SIG-M5 (cell line): Measurements from ENCODE around the gene IRAG1.
"Not testable (repeated sequence)": the region's sequence is repeated elsewhere in the genome, so short reads cannot be mapped to it uniquely, and the experiment has no call there.

Experiments
- DNase-seq: peaks from one replicate; lab custom pipeline; 2025; lab: John Stamatoyannopoulos, UW

Gene IRAG1

DNA sequence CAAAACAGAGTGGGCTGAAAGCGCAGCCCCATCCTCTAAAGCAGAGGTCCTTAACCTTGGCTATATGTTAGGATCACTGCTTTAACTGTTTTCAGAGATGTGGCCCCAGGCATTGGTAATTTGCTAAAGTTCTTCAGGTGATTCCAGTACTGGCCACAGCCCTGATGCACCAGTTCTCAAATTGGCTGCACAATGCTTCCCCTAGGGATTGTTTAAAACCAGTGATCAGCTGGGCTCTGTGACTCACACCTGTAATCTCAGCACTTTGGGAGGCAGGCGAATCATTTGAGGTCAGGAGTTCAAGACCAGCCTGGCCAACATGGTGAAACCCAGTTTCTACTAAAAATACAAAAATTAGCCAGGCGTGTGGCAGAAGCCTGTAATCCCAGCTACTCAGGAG, 8.4 kb upstream of the IRAG1 start:
- DNase-seq = no peak

GRCh38 chr11:10699072-10699471, 5.5 kb upstream of the IRAG1 start:
- no peak for DNase-seq

DNA sequence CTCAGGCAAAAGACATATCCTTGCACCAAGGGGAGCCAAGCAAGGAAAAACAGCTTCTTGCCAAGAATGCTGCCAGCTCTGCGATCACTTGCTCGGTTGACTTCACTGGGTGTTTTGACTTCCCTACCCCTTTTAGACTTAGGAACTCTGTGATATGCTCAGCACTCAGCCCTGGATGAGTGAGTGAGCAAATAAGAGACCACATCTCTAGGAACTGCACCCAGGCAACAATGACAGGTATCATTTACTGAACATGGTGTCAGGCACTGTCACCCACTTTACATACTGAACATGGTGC, 3.7 kb upstream of the IRAG1 start:
- DNase-seq = no peak

DNA sequence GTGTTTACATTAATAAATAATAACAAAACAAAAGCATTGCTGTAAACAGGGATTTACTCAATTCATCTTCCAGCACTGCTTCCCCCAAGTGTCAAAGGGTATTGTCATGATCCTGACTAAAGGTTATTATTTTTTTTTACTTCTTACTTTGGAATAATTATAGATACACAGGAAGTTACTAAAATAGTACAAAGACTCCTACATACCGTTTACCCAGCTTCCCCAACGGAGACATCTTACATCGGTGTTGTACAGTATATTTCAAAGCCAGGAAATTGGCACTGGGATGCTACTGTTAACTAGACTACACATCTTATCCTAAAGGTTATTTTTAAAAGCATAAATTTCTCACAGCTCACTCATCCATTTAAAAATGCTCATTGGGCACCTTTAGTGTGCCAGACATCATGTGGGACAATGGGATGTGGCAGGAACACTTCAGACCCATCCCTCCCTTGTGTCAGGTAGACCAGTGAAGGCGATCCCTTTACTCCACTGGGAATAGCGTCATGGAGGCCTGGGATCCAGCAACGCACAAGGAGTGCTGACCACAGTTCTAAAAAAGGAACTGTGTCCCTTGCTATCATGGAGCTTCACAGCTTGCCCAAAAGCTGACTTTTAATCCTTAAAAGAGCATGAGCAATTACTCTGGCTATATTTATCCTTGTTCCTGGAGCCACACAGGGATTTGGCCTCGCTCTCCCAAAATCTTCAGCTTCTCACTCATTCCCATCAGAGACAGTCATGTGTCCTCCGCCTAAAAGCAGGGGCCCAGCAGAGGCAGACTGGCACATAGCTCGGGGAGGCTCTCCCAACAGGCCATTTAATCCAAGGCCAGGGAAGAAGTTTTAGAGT, 3.1 kb upstream of the IRAG1 start:
- no peak for DNase-seq

- no peak for DNase-seq
Observed at GRCh38 chr11:10695833-10696232, 2.3 kb upstream of the IRAG1 start.

- no peak for DNase-seq
Observed at GRCh38 chr11:10694486-10695239, 1.1 kb upstream of the IRAG1 start.

DNA sequence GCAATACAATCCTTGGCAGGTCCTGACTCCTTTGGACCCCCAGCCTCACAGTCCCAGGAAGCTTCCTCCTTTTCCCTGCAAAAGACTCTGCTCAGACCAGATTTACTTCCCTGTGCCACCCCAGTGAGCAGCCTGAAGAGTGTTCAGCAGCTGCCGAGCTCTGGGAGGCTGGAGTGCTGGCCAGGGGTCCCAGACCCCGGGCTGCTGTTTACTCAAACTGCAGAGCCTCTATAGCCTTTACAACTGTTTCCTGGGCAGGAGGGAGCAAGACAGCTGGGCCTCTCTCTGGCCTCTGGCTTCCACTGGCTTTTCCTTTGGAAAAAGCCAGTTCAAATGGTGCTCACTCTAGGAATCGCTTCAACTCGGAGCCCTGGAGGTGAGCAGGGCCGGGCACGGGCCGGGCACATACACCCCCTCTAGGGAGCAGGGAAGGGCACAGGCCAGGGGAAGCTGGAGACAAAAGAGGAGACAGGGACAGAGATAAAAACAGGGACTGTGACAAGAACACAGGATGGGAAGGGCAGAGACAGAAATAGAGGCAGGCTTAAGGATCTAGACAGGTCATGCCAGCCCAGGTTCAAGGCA, 932 bp downstream of the IRAG1 start:
- no peak for DNase-seq

GRCh38 chr11:10688401-10688800, 5.2 kb downstream of the IRAG1 start:
- no peak for DNase-seq

GRCh38 chr11:10686311-10686710, 7.2 kb downstream of the IRAG1 start:
- DNase-seq = no peak

- DNase-seq = no peak
Observed at GRCh38 chr11:10683429-10683828, 10.1 kb downstream of the IRAG1 start.

DNA sequence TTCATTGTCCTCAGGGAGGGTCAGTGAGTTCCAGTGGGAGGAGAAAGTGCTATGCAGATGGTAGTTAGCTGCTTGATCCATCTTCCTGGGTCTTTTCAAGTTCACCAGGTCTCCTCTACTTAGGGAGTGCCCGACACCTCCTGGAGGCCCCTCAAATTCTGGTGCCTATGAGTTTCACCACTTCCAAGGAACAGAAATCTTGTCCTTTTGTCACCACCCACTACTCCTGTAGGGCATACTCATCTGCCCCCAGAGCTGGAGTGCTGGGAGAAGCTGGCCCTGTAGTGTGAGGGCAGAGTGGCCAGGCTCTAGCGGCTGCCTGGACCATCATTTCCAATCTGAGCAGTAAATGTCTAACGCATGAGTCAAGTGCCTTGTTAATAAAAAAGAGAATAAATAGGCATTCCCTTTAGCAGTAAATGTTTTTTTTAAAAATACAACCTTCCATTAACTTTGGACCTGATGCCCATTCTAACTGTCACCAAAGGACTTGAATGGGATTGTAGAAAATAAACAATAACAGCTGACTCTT, 12.5 kb downstream of the IRAG1 start:
- DNase-seq = no peak

DNA sequence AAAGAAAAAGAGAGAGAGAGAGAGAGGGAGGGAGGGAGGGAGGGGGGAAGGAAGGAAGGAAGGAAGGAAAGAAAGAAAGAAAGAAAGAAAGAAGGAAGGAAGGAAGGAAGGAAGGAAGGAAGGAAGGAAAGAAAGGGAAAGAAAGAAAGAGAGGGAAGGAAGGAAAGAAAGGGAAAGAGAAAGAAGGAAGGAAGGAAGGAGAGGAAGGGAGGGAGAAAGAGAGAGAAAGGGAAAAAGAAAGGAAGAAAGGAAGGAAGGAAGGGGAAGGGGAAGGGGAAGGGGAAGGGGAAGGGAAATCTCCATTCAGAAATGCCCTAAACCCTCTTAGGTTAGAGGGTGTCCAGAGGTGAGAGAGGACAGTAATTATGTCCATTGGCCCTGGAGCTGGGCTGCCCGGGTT, 13.3 kb downstream of the IRAG1 start:
- not testable (repeated sequence) for DNase-seq

DNA sequence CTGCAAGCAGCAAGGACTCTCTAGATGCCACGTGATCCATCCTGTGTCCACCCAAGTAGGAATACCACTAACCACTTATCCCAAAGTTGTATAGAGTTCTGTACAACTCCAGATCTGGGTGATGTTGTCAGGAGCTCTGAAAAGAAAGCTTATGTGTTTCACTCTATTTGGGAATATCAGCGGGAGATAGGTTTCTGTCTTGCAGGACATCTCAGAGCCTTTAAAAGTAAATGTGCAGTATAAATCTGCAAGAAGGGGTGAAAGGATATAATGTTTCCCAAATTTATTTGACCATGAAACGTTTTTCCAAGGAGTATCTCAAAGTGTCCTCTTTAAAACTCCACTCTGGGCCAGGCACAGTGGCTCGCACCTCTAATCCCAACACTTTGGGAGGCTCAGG, 13.9 kb downstream of the IRAG1 start:
- DNase-seq = no peak

DNA sequence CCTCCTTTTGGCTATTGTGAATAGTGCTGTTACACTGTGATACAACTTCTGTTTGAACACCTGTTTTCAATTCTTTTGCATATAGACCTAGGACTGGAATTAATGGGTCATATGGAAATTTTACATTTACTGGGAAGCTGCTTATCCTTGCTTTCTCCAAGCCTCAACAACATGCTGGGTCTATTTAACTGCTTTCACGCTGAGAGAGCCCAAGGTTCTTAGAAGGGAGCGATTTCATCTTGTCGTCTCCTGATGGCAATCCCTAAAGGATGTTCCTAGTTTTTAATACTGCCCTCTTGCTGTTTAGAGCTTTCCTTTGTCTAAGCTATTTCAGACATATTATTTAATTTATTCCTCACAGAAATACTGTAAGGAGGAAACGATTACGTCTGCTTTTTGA, 15.5 kb downstream of the IRAG1 start:
- no peak for DNase-seq

- DNase-seq = no peak
Observed at GRCh38 chr11:10676919-10677318, 16.6 kb downstream of the IRAG1 start.

- DNase-seq = no peak
Observed at GRCh38 chr11:10674911-10675440, 18.6 kb downstream of the IRAG1 start.

- no peak for DNase-seq
Observed at GRCh38 chr11:10674440-10674855, 19.1 kb downstream of the IRAG1 start.

GRCh38 chr11:10673501-10674062, 20.0 kb downstream of the IRAG1 start:
- DNase-seq = no peak

DNA sequence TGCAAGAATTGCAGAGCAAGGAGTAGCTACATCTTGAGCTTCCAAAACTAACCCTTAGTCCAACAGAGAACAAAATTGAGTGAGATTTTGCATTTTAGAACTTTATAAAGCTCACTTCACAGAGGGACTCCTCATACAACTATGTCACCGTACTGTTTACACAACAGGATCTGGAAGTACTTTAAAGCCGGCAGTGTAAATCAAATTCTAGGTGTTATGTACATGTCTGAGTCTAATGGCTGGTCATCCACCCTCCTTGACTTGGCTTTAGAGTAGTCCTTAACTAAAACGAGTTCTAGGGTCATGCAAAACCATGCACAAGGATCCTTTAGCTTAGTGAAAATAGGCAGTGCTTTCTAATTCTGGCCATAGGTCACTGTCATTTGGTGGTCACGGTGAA, 23.5 kb downstream of the IRAG1 start:
- no peak for DNase-seq

DNA sequence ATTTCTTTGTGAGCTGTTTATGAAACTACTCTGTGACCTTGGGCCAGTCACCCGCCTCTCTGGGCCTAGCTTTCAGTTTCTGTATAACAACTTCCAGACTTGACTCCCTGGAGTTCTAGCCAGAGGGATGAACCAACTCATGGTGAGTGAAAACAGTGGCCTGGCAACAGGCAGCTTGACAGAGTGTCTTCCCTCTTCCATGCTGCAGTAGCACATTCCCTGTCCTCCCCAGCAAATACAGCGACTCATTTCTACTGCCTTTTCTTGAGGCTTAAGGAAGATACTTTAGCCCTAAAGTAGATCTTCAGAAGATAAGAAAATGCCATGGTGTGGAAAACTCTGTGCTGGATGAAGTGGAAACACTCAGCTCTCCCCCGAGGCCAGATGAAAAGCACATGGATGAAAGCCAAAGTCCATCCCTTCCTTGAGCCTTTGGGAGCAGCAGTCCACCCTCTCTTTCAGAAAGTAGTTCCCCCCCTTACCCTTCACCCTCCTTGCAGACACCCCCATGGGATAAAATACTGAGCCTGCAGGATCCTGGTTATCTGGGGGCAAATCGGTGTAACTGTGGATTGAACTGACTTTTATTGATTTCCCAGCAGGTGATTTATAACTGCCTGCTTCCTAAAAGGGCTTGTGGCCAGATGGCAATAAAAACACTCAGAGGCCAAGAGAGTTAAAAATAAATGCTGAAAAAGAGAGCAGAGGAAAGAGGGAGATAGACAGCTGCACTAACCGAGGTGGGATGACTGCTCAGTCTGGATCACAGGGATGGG, 24.1 kb downstream of the IRAG1 start:
- DNase-seq = no peak

- DNase-seq = no peak
Observed at GRCh38 chr11:10667521-10667885, 26.1 kb downstream of the IRAG1 start.
